ENCODE data around the gene THAP3. TPM values are rescaled to one million over a fixed set of nuclear protein-coding genes. Genes with fewer than 3 reads are reported as not detected.
A peak's percentile ranks its signal among the peaks of the same experiment; 100 is the strongest.

Gene THAP3
- total RNA-seq, 2 donors from 2014 or later, result 37.6 to 42.1 TPM

DNA sequence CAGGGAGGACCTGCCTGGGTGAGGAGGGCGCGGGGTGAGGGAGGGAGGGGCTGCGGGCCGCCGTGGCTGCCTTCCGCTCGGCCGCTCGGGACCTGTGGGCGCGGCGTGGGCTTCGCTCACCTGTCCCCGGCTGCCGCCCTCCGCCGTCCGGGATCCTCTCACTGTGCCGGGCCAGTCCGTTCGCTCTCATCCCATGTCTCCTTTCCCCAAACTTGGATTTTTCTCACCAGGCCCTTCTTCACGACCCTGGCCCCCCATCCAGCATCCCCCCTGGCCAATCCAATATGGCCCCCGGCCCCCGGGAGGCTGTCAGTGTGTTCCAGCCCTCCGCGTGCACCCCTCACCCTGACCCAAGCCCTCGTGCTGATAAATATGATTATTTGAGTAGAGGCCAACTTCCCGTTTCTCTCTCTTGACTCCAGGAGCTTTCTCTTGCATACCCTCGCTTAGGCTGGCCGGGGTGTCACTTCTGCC is 44.5 kb upstream of the THAP3 start:
- under 1% methylated on average over 29 of the region's 30 CpGs for WGBS
- DNase-seq (ENCODE audit: low spot score), result no peak
- Histone ChIP-seq H3K27me3 (replicated peaks; ENCODE audit: insufficient read depth) (no peaks in the 10 kb centered on the region), H3K4me1 (replicated peaks) (peaks cover 16% of the 10 kb centered on the region), H3K36me3 (no peaks in the 10 kb centered on the region), H3K4me3 (peak overlapping the region; percentile 87 to 90), H3K9me3 (no peaks in the 10 kb centered on the region), H3K27ac (peak overlapping the region; percentile 90 to 94)
- TF ChIP-seq POLR2AphosphoS5 (IDR thresholded peaks at IDR 0.05) (no peak), POLR2A (IDR thresholded peaks at IDR 0.05) (no peak)
- TF ChIP-seq, protein P1, sequence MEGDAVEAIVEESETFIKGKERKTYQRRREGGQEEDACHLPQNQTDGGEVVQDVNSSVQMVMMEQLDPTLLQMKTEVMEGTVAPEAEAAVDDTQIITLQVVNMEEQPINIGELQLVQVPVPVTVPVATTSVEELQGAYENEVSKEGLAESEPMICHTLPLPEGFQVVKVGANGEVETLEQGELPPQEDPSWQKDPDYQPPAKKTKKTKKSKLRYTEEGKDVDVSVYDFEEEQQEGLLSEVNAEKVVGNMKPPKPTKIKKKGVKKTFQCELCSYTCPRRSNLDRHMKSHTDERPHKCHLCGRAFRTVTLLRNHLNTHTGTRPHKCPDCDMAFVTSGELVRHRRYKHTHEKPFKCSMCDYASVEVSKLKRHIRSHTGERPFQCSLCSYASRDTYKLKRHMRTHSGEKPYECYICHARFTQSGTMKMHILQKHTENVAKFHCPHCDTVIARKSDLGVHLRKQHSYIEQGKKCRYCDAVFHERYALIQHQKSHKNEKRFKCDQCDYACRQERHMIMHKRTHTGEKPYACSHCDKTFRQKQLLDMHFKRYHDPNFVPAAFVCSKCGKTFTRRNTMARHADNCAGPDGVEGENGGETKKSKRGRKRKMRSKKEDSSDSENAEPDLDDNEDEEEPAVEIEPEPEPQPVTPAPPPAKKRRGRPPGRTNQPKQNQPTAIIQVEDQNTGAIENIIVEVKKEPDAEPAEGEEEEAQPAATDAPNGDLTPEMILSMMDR (IDR thresholded peaks at IDR 0.05), result no peak
- intact Hi-C loops (cut with DNase I), result loop anchor here (2.0 kb wide), 1 partner anchor 25 kb away; the partner anchor contains the start of genes NOL9 and TAS1R1

DNA sequence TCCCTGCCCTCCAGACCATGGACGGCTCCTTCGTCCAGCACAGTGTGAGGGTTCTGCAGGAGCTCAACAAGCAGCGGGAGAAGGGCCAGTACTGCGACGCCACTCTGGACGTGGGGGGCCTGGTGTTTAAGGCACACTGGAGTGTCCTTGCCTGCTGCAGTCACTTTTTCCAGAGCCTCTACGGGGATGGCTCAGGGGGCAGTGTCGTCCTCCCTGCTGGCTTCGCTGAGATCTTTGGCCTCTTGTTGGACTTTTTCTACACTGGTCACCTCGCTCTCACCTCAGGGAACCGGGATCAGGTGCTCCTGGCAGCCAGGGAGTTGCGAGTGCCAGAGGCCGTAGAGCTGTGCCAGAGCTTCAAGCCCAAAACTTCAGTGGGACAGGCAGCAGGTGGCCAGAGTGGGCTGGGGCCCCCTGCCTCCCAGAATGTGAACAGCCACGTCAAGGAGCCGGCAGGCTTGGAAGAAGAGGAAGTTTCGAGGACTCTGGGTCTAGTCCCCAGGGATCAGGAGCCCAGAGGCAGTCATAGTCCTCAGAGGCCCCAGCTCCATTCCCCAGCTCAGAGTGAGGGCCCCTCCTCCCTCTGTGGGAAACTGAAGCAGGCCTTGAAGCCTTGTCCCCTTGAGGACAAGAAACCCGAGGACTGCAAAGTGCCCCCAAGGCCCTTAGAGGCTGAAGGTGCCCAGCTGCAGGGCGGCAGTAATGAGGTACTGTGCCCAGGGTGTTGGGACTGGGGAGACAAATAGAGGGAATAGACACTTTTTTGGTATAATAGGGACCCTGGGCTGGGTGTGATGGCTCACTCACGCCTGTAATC is 43.9 kb upstream of the THAP3 start:
- no peaks in the 10 kb centered on the region for H3K27me3 ChIP-seq (replicated peaks; ENCODE audit: insufficient read depth)
- H3K4me3 ChIP-seq, result peak overlapping the region; percentile 87 to 90
- peak overlapping the region; percentile 90 to 94 for H3K27ac ChIP-seq
- intact Hi-C loops (cut with DNase I), result loop anchor here (2.0 kb wide), 1 partner anchor 26 kb away; the partner anchor contains the start of genes NOL9 and TAS1R1
- no peak for DNase-seq (ENCODE audit: low spot score)
- H3K4me1 ChIP-seq (replicated peaks), result peaks cover 16% of the 10 kb centered on the region
- H3K9me3 ChIP-seq, result no peaks in the 10 kb centered on the region
- no peaks in the 10 kb centered on the region for H3K36me3 ChIP-seq
- TF ChIP-seq, protein P1 (IDR thresholded peaks at IDR 0.05), result no peak
- TF ChIP-seq POLR2A (IDR thresholded peaks at IDR 0.05) (no peak), POLR2AphosphoS5 (IDR thresholded peaks at IDR 0.05) (no peak)
- WGBS, result 23% methylated on average over 18 of the region's 19 CpGs

DNA sequence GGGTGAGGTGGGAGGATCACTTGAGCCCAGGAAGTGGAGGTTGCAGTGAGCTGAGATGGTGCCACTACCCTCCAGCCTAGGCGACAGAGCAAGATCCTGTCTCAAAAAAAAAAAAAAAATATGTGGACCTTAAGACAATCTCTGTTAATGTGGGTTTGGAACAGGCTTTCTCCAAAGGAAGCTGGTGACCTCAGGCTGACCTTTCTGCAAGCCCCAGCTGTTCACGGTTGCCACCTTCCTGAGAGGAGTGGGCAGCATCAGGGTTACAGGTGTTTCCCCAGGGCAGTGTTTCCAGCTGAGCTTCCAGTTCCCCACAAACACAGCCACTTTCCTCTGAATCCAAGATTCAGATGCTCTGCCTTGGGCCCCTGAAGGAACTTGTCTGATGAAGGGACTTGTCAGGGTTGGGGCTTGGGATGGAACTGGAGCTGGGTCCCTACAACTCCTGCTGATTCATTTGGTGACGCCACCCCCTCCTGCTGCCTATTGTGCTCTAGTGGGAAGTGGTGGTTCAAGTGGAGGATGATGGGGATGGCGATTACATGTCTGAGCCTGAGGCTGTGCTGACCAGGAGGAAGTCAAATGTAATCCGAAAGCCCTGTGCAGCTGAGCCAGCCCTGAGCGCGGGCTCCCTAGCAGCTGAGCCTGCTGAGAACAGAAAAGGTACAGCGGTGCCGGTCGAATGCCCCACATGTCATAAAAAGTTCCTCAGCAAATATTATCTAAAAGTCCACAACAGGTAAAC is 42.9 kb upstream of the THAP3 start:
- H3K27me3 ChIP-seq (replicated peaks; ENCODE audit: insufficient read depth), result no peaks in the 10 kb centered on the region
- H3K9me3 ChIP-seq, result no peaks in the 10 kb centered on the region
- intact Hi-C loops (cut with DNase I), result loop anchor here (2.0 kb wide), 1 partner anchor 27 kb away; the partner anchor contains the start of genes NOL9 and TAS1R1
- peak overlapping the region in 1 of 2 donors; percentile 90 for H3K27ac ChIP-seq
- DNase-seq (ENCODE audit: low spot score), result no peak
- 61% methylated on average over 10 of the region's 10 CpGs for WGBS
- H3K36me3 ChIP-seq, result no peaks in the 10 kb centered on the region
- H3K4me3 ChIP-seq, result no peak overlapping the region
- H3K4me1 ChIP-seq (replicated peaks), result peaks cover 16% of the 10 kb centered on the region
- TF ChIP-seq, protein P1 (IDR thresholded peaks at IDR 0.05), result no peak
- TF ChIP-seq POLR2A (IDR thresholded peaks at IDR 0.05), result no peak
- TF ChIP-seq POLR2AphosphoS5 (IDR thresholded peaks at IDR 0.05), result no peak

DNA sequence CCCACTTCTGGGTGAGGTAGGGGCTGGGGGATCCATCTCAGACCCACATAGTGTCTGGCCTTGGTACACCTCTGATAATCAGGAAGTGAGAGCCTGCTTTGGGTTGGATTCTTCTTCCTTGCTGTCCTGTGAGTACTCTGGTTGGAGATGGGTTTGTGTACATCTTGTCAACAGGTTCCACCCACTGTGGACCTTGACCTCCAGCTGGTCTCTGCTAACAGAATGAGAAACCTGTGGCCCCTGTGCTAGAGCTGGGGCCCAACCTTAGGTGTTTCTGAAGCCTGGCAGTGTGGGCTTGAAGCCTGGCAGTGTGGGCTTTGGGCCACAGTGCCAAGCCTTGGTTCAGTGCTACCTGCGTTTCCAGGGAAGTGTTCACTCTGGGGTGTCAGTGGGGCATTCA is 42.3 kb upstream of the THAP3 start:
- no peaks in the 10 kb centered on the region for H3K27me3 ChIP-seq (replicated peaks; ENCODE audit: insufficient read depth)
- no peak for DNase-seq (ENCODE audit: low spot score)
- 57% methylated on average over 1 of the region's 1 CpG for WGBS
- TF ChIP-seq, protein P1 (IDR thresholded peaks at IDR 0.05), result no peak
- no peak for TF ChIP-seq POLR2A (IDR thresholded peaks at IDR 0.05)
- no peak for TF ChIP-seq POLR2AphosphoS5 (IDR thresholded peaks at IDR 0.05)
- H3K4me3 ChIP-seq, result no peak overlapping the region
- peaks cover 18% of the 10 kb centered on the region for H3K4me1 ChIP-seq (replicated peaks)
- peak overlapping the region in 1 of 2 donors; percentile 90 for H3K27ac ChIP-seq
- no peaks in the 10 kb centered on the region for H3K36me3 ChIP-seq
- intact Hi-C loops (cut with DNase I), result no loop called here
- no peaks in the 10 kb centered on the region for H3K9me3 ChIP-seq

All from prostate gland (tissue), 2 donors.